Neutrophil (primary cell): ENCODE data around the gene IFNL3.

ENCODE experiments used
- H3K27ac ChIP-seq: fragments of 200-600 bp; sonication (generic); 2 replicates; pipeline ENCODE4 v1.5.1; 2016; ENCODE audit warnings: mild to moderate bottlenecking, moderate library complexity
- H3K27me3 ChIP-seq: fragments of 200-600 bp; sonication (generic); 2 replicates; pipeline ENCODE4 v1.6.0; 2016; ENCODE audit warnings: mild to moderate bottlenecking
- H3K36me3 ChIP-seq: fragments of 200-600 bp; sonication (generic); 2 replicates; pipeline ENCODE4 v1.5.1; 2017
- H3K4me1 ChIP-seq, 2 experiments: fragments of 200-600 bp in 1 of 2; sonication (generic) in 1 of 2; 1 replicate in 1 of 2; 2 replicates in 1 of 2; pipeline versions ENCODE4 v1.5.1 to v1.6.1; 2013 to 2016; ENCODE audit warnings: low read depth in 1 of 2, low read length in 1 of 2, mild to moderate bottlenecking in 1 of 2, moderate library complexity in 1 of 2; ENCODE audit not compliant: control insufficient read depth in 1 of 2, insufficient read depth in 1 of 2
- H3K4me3 ChIP-seq, 2 experiments: fragments of 200-600 bp in 1 of 2; sonication (generic) in 1 of 2; 1 replicate in 1 of 2; 2 replicates in 1 of 2; pipeline ENCODE4 v1.5.1; 2013 to 2016; ENCODE audit warnings: low read depth in 1 of 2, low read length in 1 of 2, mild to moderate bottlenecking in 1 of 2, moderate library complexity in 1 of 2
- H3K9me3 ChIP-seq: fragments of 200-600 bp; sonication (generic); 2 replicates; pipeline ENCODE4 v1.5.1; 2016
- TF ChIP-seq, protein P1 (sequence below): fragments of 200-600 bp; sonication (generic); IDR thresholded peaks from 2 replicates; pipeline ENCODE4 v1.5.1; 2016; ENCODE audit warnings: antibody characterized with exemption

Gene IFNL3

DNA sequence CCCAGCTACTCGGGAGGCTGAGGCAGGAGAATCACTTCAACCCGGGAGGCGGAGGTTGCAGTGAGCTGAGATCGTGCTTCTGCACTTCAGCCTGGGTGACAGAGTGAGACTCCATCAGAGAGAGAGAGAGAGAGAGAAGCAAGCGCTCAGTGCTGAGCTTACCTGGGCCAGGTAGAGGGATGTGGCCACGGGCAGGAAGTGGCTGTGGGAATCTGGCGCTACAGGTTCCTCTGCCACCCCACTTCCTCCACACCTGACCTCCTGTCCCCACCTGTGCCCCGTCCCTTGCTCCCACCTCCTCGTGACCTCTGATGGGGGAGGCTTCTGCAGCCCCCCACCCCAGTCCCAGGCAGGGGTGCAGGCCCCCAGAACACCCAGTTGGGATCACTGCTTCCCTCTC is 49.1 kb downstream of the IFNL3 start:
- TF ChIP-seq, protein P1, sequence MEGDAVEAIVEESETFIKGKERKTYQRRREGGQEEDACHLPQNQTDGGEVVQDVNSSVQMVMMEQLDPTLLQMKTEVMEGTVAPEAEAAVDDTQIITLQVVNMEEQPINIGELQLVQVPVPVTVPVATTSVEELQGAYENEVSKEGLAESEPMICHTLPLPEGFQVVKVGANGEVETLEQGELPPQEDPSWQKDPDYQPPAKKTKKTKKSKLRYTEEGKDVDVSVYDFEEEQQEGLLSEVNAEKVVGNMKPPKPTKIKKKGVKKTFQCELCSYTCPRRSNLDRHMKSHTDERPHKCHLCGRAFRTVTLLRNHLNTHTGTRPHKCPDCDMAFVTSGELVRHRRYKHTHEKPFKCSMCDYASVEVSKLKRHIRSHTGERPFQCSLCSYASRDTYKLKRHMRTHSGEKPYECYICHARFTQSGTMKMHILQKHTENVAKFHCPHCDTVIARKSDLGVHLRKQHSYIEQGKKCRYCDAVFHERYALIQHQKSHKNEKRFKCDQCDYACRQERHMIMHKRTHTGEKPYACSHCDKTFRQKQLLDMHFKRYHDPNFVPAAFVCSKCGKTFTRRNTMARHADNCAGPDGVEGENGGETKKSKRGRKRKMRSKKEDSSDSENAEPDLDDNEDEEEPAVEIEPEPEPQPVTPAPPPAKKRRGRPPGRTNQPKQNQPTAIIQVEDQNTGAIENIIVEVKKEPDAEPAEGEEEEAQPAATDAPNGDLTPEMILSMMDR = no peak
- Histone ChIP-seq H3K4me3 (no peak overlapping the region), H3K27me3 (peaks cover 76% of the 10 kb centered on the region), H3K27ac (no peak overlapping the region), H3K36me3 (no peaks in the 10 kb centered on the region), H3K4me1 (no peaks in the 10 kb centered on the region), H3K9me3 (no peaks in the 10 kb centered on the region)

DNA sequence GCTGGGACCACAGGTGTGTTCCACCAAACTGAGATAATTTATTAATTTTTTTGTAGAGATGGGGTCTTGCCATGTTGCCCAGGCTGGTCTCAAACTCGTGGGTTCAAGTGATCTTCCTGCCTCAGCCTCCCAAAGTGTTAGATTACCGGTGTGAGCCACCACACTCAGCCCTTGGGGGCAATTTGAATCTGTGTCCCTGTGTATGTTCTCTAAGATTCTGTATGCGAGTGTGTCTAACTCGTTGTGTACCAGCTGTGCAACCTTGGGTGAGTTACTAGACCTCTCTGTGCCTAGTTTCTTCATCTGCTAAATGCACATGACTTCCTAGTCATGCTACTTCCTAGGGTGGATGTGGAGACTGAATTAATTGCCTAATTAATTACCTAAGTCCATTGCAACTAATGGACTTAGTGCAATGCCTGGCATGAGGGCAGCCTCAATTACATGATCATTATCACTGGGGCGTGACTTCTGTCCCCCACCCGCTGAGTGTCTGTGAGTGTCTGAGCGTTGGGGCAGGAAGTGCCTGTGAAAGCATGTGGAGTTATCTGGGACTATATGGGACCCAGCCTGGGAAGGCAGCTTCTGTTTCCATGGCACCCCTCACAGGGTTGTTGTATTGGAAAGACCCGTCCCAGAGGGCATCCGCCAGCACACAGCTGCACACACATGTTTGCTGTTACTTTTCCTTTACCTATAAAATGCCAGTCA is 49.8 kb downstream of the IFNL3 start:
- Histone ChIP-seq H3K4me3 (no peak overlapping the region), H3K27me3 (peaks cover 68% of the 10 kb centered on the region), H3K36me3 (no peaks in the 10 kb centered on the region), H3K9me3 (no peaks in the 10 kb centered on the region), H3K4me1 (no peaks in the 10 kb centered on the region), H3K27ac (no peak overlapping the region)
- TF ChIP-seq, protein P1 = no peak

DNA sequence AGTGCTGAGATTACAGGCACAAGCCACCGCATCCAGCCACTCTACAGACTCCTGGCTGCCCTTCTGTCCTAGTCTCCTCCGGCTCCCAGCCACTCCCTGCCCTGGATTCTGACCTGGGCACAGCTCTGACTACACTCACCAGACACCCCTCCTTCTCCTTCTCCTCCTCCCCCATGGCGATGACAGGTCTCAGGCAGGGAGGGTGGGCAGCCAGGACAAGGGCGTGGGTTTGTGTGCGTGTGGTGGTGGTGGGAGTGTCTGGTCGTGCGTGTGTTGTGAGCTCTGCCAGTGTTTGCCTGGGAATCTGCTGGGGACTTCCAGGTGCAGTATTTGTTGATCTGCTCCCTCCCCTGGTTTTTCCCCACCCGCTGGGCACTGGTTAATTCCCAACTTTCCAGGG is 51.0 kb downstream of the IFNL3 start:
- no peaks in the 10 kb centered on the region for H3K4me1 ChIP-seq
- H3K4me3 ChIP-seq = no peak overlapping the region
- H3K27me3 ChIP-seq = peaks cover 69% of the 10 kb centered on the region
- no peaks in the 10 kb centered on the region for H3K9me3 ChIP-seq
- H3K36me3 ChIP-seq = no peaks in the 10 kb centered on the region
- TF ChIP-seq, protein P1 = no peak
- no peak overlapping the region for H3K27ac ChIP-seq
